ENCODE data around the gene ASPSCR1. TPM values are rescaled to one million over a fixed set of nuclear protein-coding genes. Genes with fewer than 3 reads are reported as not detected.

ASPSCR1 gene
- total RNA-seq, 1 experiment from 2014 or later = 37.7 TPM

- TF ChIP-seq, protein P1, sequence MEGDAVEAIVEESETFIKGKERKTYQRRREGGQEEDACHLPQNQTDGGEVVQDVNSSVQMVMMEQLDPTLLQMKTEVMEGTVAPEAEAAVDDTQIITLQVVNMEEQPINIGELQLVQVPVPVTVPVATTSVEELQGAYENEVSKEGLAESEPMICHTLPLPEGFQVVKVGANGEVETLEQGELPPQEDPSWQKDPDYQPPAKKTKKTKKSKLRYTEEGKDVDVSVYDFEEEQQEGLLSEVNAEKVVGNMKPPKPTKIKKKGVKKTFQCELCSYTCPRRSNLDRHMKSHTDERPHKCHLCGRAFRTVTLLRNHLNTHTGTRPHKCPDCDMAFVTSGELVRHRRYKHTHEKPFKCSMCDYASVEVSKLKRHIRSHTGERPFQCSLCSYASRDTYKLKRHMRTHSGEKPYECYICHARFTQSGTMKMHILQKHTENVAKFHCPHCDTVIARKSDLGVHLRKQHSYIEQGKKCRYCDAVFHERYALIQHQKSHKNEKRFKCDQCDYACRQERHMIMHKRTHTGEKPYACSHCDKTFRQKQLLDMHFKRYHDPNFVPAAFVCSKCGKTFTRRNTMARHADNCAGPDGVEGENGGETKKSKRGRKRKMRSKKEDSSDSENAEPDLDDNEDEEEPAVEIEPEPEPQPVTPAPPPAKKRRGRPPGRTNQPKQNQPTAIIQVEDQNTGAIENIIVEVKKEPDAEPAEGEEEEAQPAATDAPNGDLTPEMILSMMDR (IDR thresholded peaks at IDR 0.05; ENCODE audit: unreplicated experiment) = no peak
- CTCF ChIA-PET = no interaction called here
- H3K36me3 Mint-ChIP-seq (ENCODE audit: insufficient read depth, unreplicated experiment) = peaks cover 77% of the 10 kb centered on the region
- H3K4me1 Mint-ChIP-seq (ENCODE audit: low read depth, unreplicated experiment) = no peaks in the 10 kb centered on the region
- intact Hi-C loops (cut with micrococcal nuclease; ENCODE audit: unreplicated experiment) = no loop called here
- DNase-seq = no peak
- BruUV-seq (replicated peaks) = no TSS peak
- peak overlapping the region; percentile 80 for H3K4me3 Mint-ChIP-seq (ENCODE audit: low read depth, unreplicated experiment)
- no peaks in the 10 kb centered on the region for H3K27me3 Mint-ChIP-seq (ENCODE audit: unreplicated experiment)
- H3K9me3 Mint-ChIP-seq (ENCODE audit: low read depth, unreplicated experiment) = no peaks in the 10 kb centered on the region
- no peak overlapping the region for H3K27ac Mint-ChIP-seq (ENCODE audit: unreplicated experiment)
Measured at GRCh38 chr17:82053556-82054263, 76.3 kb downstream of the ASPSCR1 start.

DNA sequence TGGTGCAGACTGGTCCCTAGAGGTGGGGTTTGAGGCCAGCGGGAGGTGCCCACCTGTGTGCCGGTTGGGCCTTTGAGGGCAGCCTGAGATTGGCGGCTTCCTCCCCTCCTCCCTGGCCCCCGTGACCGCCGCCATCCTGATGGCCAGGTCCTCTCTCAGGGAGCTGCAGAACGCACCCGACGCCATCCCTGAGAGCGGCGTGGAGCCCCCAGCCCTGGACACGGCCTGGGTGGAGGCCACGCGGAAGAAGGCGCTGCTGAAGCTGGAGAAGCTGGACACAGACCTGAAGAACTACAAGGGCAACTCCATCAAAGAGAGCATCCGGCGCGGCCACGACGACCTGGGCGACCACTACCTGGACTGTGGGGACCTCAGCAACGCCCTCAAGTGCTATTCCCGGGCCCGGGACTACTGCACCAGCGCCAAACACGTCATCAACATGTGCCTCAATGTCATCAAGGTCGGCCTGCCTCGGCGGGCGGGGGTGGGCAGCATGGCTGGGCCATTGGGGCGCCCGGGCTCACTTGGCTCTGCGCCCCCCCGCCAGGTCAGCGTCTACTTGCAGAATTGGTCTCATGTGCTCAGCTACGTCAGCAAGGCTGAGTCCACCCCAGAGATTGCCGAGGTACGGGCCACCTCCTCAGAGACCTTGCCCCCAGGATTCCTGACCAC lies 77.1 kb downstream of the ASPSCR1 start:
- TF ChIP-seq, protein P1 (IDR thresholded peaks at IDR 0.05; ENCODE audit: unreplicated experiment) = no peak
- H3K4me3 Mint-ChIP-seq (ENCODE audit: low read depth, unreplicated experiment) = no peak overlapping the region
- H3K27ac Mint-ChIP-seq (ENCODE audit: unreplicated experiment) = no peak overlapping the region
- no peak for DNase-seq
- no peaks in the 10 kb centered on the region for H3K27me3 Mint-ChIP-seq (ENCODE audit: unreplicated experiment)
- CTCF ChIA-PET = no interaction called here
- no peaks in the 10 kb centered on the region for H3K9me3 Mint-ChIP-seq (ENCODE audit: low read depth, unreplicated experiment)
- intact Hi-C loops (cut with micrococcal nuclease; ENCODE audit: unreplicated experiment) = no loop called here
- peaks cover 78% of the 10 kb centered on the region for H3K36me3 Mint-ChIP-seq (ENCODE audit: insufficient read depth, unreplicated experiment)
- BruUV-seq (replicated peaks) = no TSS peak
- H3K4me1 Mint-ChIP-seq (ENCODE audit: low read depth, unreplicated experiment) = no peaks in the 10 kb centered on the region

- H3K4me3 Mint-ChIP-seq (ENCODE audit: low read depth, unreplicated experiment) = no peak overlapping the region
- TF ChIP-seq, protein P1 (IDR thresholded peaks at IDR 0.05; ENCODE audit: unreplicated experiment) = no peak
- no TSS peak for BruUV-seq (replicated peaks)
- no peak overlapping the region for H3K27ac Mint-ChIP-seq (ENCODE audit: unreplicated experiment)
- H3K36me3 Mint-ChIP-seq (ENCODE audit: insufficient read depth, unreplicated experiment) = peaks cover 79% of the 10 kb centered on the region
- no peak for DNase-seq
- no peaks in the 10 kb centered on the region for H3K27me3 Mint-ChIP-seq (ENCODE audit: unreplicated experiment)
- no peaks in the 10 kb centered on the region for H3K4me1 Mint-ChIP-seq (ENCODE audit: low read depth, unreplicated experiment)
- intact Hi-C loops (cut with micrococcal nuclease; ENCODE audit: unreplicated experiment) = no loop called here
- CTCF ChIA-PET = no interaction called here
- H3K9me3 Mint-ChIP-seq (ENCODE audit: low read depth, unreplicated experiment) = no peaks in the 10 kb centered on the region
Measured at GRCh38 chr17:82055023-82055964, 77.9 kb downstream of the ASPSCR1 start.

DNA sequence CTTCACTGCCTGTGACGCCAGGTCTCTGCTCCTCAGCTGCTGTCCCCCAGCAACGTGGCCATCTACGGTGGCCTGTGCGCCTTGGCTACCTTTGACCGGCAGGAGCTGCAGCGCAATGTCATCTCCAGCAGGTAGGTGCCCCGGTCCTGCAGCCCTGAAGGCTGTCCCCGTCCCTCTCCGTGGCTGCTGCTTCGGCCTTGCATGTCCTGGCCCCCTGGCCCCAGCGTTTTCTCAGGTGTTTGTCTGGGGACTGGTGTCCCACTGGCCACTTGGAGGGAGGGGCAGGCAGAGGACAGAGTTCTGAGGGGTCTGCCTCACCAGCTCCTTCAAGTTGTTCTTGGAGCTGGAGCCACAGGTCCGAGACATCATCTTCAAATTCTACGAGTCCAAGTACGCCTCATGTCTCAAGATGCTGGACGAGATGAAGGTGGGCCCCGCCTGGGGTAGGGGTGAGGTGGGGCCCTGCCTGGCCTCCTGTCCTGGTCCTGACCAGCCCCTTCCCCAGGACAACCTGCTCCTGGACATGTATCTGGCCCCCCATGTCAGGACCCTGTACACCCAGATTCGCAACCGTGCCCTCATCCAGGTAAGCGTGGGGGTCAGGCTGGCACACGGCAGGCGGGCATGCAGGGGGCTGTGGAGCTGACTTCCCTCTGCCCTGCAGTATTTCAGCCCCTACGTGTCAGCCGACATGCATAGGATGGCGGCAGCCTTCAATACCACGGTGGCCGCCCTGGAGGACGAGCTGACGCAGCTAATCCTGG lies 78.7 kb downstream of the ASPSCR1 start:
- intact Hi-C loops (cut with micrococcal nuclease; ENCODE audit: unreplicated experiment) = no loop called here
- TF ChIP-seq, protein P1 (IDR thresholded peaks at IDR 0.05; ENCODE audit: unreplicated experiment) = no peak
- no peak for DNase-seq
- CTCF ChIA-PET = interaction anchor here (0.6 kb wide), 1 partner anchor 77 kb away, joined by 7 read pairs; no protein-coding TSS in a partner anchor
- H3K4me3 Mint-ChIP-seq (ENCODE audit: low read depth, unreplicated experiment) = no peak overlapping the region
- no peak overlapping the region for H3K27ac Mint-ChIP-seq (ENCODE audit: unreplicated experiment)
- no peaks in the 10 kb centered on the region for H3K9me3 Mint-ChIP-seq (ENCODE audit: low read depth, unreplicated experiment)
- peaks cover 79% of the 10 kb centered on the region for H3K36me3 Mint-ChIP-seq (ENCODE audit: insufficient read depth, unreplicated experiment)
- no peaks in the 10 kb centered on the region for H3K27me3 Mint-ChIP-seq (ENCODE audit: unreplicated experiment)
- no peaks in the 10 kb centered on the region for H3K4me1 Mint-ChIP-seq (ENCODE audit: low read depth, unreplicated experiment)
- no TSS peak for BruUV-seq (replicated peaks)

Measured in Calu3 (cell line).